ENCODE measurements around the gene FAM47E. TPM values are rescaled to one million over a fixed set of nuclear protein-coding genes. Genes with fewer than 3 reads are reported as not detected.

The FAM47E gene
- total and polyA plus RNA-seq, 4 donors, result 0.85 to 2.5 (median 1.7) TPM

- Histone ChIP-seq H3K36me3 (ENCODE audit: control insufficient read depth in 4 of 4, insufficient read depth in 3 of 4, low read depth in 1 of 4, low read length in 3 of 4) (no peaks in the 10 kb centered on the region), H3K9ac (ENCODE audit: low read depth in 1 of 2, low read length in 2 of 2) (no peak overlapping the region), H3K4me1 (ENCODE audit: control insufficient read depth in 4 of 4, insufficient read depth in 4 of 4, low read length in 3 of 4) (peaks cover 0 to 16% (median 4%) of the 10 kb centered on the region in 4 donors), H3K27me3 (ENCODE audit: control insufficient read depth in 4 of 4, insufficient read depth in 4 of 4, low read length in 3 of 4) (no peaks in the 10 kb centered on the region), H3K27ac (ENCODE audit: low read depth in 1 of 2, low read length in 2 of 2) (no peak overlapping the region), H3K4me3 (ENCODE audit: low read depth in 1 of 3, low read length in 3 of 3) (no peak overlapping the region), H3K9me3 (ENCODE audit: control insufficient read depth in 4 of 4, low read length in 3 of 4) (no peaks in the 10 kb centered on the region)
- no peak for TF ChIP-seq RXRA (IDR thresholded peaks at IDR 0.05)
- no peak for TF ChIP-seq NR2F2 (IDR thresholded peaks at IDR 0.05)
- no peak for TF ChIP-seq HNF4G (IDR thresholded peaks at IDR 0.05)
- no peak for TF ChIP-seq YY1 (IDR thresholded peaks at IDR 0.05)
- TF ChIP-seq EGR1 (IDR thresholded peaks at IDR 0.05; ENCODE audit: low read depth in 2 of 2), result no peak
- TF ChIP-seq FOXA1 (IDR thresholded peaks at IDR 0.05), result no peak
- no peak for TF ChIP-seq MAX (IDR thresholded peaks at IDR 0.05)
- no peak for TF ChIP-seq RAD21 (IDR thresholded peaks at IDR 0.05)
- TF ChIP-seq GABPA (IDR thresholded peaks at IDR 0.05 in 1 of 2, conservative IDR thresholded peaks at IDR 0.05 in 1 of 2), result no peak
- TF ChIP-seq ZBTB33 (IDR thresholded peaks at IDR 0.05), result no peak
- TF ChIP-seq REST (IDR thresholded peaks at IDR 0.05), result no peak
- no peak for TF ChIP-seq FOXA2 (IDR thresholded peaks at IDR 0.05)
- DNase-seq (ENCODE audit: low spot score), result no peak
- 96% methylated on average over 6 of the region's 6 CpGs for WGBS
Measured at GRCh38 chr4:76267811-76268210, 16.3 kb downstream of the FAM47E start.

- H3K4me3 ChIP-seq (ENCODE audit: low read depth in 1 of 3, low read length in 3 of 3), result no peak overlapping the region
- no peak overlapping the region for H3K9ac ChIP-seq (ENCODE audit: low read depth in 1 of 2, low read length in 2 of 2)
- TF ChIP-seq GABPA (IDR thresholded peaks at IDR 0.05 in 1 of 2, conservative IDR thresholded peaks at IDR 0.05 in 1 of 2) (no peak), TAF1 (conservative IDR thresholded peaks at IDR 0.05) (no peak), CTCF (IDR thresholded peaks at IDR 0.05; ENCODE audit: low read depth, low read length, missing input control) (no peak), SP1 (IDR thresholded peaks at IDR 0.05) (no peak), HNF4A (conservative IDR thresholded peaks at IDR 0.05) (no peak), NR2F2 (IDR thresholded peaks at IDR 0.05) (no peak), ATF3 (IDR thresholded peaks at IDR 0.05) (no peak), EGR1 (IDR thresholded peaks at IDR 0.05; ENCODE audit: low read depth in 2 of 2) (no peak)
- no peak overlapping the region for H3K27ac ChIP-seq (ENCODE audit: low read depth in 1 of 2, low read length in 2 of 2)
- H3K9me3 ChIP-seq (ENCODE audit: control insufficient read depth in 4 of 4, low read length in 3 of 4), result no peaks in the 10 kb centered on the region
- peaks cover 0 to 41% (median 12%) of the 10 kb centered on the region in 4 donors for H3K4me1 ChIP-seq (ENCODE audit: control insufficient read depth in 4 of 4, insufficient read depth in 4 of 4, low read length in 3 of 4)
- no peak for DNase-seq (ENCODE audit: low spot score)
- H3K27me3 ChIP-seq (ENCODE audit: control insufficient read depth in 4 of 4, insufficient read depth in 4 of 4, low read length in 3 of 4), result no peaks in the 10 kb centered on the region
- WGBS, result 86% methylated on average over 11 of the region's 11 CpGs
- H3K36me3 ChIP-seq (ENCODE audit: control insufficient read depth in 4 of 4, insufficient read depth in 3 of 4, low read depth in 1 of 4, low read length in 3 of 4), result no peaks in the 10 kb centered on the region
Measured at GRCh38 chr4:76270244-76271175, 19.0 kb downstream of the FAM47E start.

Measured in liver (tissue), 9 donors.